GM12874 (cell line): Measurements from ENCODE around the gene RTN4R.

Experiments used
- TF ChIP-seq, protein P1 (sequence below): IDR thresholded peaks from 2 replicates; pipeline ENCODE4 v1.5.1; 2011; ENCODE audit warnings: low read depth, mild to moderate bottlenecking, control low read depth, low read length, moderate library complexity; ENCODE audit not compliant: insufficient read depth

The RTN4R gene

DNA sequence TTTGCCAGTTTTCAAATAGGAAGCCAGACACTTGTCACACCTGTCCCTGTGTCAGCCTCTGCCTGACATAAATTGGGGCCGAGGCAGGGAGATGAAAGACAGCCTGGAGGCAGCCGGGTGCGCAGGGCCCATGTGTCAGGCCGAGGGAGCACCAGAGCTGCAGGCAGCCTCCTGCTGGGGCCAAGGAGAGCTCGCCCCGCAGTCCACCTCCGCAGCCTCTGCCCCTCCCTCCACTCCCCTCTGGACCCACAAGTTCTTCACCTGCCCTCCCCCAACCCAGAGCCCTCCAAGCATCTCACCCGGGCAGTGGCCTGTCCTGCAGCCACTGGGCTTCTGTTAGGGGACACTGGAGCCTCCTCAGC, 8.8 kb downstream of the RTN4R start:
- TF ChIP-seq, protein P1, sequence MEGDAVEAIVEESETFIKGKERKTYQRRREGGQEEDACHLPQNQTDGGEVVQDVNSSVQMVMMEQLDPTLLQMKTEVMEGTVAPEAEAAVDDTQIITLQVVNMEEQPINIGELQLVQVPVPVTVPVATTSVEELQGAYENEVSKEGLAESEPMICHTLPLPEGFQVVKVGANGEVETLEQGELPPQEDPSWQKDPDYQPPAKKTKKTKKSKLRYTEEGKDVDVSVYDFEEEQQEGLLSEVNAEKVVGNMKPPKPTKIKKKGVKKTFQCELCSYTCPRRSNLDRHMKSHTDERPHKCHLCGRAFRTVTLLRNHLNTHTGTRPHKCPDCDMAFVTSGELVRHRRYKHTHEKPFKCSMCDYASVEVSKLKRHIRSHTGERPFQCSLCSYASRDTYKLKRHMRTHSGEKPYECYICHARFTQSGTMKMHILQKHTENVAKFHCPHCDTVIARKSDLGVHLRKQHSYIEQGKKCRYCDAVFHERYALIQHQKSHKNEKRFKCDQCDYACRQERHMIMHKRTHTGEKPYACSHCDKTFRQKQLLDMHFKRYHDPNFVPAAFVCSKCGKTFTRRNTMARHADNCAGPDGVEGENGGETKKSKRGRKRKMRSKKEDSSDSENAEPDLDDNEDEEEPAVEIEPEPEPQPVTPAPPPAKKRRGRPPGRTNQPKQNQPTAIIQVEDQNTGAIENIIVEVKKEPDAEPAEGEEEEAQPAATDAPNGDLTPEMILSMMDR, result no peak

DNA sequence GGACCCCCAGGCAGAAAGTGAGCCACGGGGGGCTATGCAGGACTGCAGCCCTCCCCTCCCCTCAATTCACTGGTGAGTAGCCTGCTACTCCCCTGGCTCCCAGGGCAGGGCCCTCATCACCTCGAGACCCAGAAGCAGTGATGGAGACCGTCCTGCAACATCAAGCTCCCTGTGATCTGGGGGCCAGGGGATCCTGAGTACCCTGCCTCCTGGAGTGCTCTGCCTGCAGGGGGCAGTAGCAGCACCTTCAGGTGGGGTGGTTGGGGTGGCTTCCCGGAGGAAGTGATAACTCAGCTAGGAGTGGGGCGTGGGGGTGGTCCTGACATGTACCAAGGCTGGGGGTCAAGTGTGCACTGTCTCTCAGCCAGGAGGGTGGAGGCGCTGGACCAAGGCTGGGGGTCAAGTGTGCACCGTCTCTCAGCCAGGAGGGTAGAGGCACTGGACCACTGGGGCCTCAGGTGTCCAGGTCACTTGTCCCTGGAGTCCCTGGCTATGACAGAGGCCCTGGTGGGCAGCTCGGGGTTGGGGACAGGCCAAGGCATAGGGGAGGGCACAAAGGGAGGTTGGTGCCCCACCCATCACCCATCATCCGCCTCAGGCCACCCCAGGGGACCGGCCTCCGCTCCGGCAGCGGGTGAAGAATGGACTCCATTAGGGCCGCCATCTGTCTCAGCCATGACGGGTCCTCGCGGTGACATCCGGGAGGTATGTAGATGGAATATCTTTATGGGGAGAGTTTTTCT, 9.4 kb downstream of the RTN4R start:
- TF ChIP-seq, protein P1, result peak; percentile 69

DNA sequence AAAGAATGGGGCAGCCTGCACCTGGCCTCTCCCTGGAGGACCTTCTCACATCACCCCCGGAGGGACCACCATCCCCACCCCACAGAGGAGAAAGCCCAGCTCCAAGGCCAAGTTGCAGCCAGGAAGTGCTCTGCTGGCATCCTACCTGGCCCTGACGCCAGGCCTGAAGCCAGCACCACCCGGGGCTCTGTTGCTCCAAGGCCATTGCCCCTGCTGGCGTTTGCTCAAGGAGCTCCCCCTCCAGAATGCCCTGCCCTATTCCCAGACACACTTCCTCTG, 10.2 kb downstream of the RTN4R start:
- TF ChIP-seq, protein P1, result no peak

DNA sequence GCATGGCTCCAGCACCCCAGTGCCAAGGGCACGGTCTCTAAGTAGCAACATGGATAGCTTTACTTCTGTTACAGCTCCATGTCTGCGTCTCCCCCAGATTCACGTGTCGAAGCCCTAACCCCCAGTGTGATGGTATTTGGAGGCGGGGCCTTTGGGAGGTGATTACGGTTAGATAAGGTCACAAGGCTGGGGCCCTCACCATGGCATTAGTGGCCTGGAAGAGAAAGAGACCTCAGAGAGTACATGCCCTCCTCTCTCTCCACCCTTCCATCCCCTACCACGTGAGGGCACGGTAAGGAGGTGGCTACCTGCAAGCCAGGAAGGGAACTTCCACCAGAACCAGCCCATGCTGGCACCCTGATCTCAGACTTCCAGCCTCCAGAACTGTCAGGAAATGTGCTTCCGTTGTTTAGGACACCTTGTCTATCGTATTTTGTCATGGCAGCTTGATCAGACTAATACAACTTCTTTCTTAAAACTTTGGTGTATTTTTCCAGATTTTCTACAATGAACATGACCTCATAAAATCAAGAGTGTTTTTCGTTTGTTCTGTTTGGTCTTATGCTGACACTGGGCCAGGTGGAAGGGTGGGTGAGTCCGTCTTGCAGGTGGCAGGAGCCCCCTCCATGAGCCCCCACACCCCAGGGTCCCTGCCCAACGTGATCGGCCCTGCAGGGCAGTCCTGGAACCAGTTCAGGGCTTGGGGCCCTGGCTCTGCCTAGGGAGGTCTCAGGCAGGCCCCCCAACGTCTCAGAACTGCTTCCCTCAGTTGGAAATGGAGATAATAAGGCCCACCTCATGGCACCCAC, 10.7 kb downstream of the RTN4R start:
- TF ChIP-seq, protein P1, result no peak

DNA sequence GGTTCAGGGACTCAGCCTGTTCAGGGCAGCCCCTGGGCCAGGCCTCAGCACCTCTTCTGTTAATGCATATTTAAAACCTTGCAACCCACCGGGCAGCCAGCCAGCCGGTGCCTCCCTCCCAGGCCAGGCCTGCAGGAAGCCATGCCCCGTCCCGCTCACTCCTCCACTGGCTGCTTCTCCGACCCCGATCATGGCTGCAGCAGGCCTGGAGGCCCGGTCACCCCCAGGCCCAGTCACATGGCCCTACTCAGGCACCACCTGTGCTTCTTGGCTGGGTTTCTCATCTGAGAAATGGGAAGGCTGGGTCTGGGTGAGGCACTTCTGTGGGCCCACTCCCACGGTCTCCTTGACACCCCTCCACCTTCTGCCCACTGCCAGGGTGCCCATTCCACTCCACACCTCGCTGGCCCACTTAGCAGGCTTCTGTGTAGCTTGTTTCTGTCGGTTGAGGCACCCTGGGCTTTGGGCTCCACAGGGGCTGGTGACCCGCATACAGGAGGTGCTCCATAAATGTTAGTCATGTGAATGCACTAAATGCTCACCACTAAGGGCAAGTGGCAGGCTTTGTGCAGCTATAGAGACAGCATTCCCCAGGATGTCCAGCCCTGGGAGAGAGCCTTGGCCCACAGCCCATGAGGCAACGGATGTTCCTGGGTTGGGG, 11.4 kb downstream of the RTN4R start:
- TF ChIP-seq, protein P1, result no peak

DNA sequence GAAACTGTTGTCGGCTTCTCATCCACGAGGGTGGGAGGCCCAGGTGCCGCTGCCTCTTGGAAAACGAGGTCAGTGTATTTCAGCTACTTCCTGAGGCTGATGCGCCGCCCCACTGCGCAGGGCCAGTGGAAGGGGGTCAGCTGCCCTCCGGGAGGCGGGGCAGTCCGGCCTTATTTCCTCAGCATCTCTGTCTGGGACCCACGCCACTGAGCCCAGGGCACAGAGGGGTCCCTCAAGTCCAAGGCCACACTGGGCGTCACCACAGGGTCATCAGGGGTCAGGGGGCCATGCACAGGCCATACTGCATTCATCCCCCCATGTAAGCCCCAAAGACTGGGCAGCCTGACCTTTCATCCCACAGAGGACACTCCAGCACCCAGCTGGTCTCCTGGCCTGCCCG, 12.1 kb downstream of the RTN4R start:
- TF ChIP-seq, protein P1, result no peak
